K562 (cell line): ENCODE measurements around the gene TSPYL4. TPM values are rescaled to one million over a fixed set of nuclear protein-coding genes. Genes with fewer than 3 reads are reported as not detected.
A peak's percentile ranks its signal among the peaks of the same experiment; 100 is the strongest.

ENCODE experiments used
- ATAC-seq: fragments of 200-7000 bp; cut with Tn5 transposase; 3 replicates; pipeline ENCODE4 v1.9.1; 2020; ENCODE audit warnings: moderate library complexity
- BruUV-seq: library from RNA; stranded (reverse); fragments of 400-500 nt; replicated peaks from 2 replicates; lab custom pipeline; 2021; lab: Mats Ljungman, UMichigan
- CTCF ChIA-PET: fragments of 300-600 bp; formaldehyde crosslinking; extraction: SDS; loops from one replicate; lab custom pipeline; 2021; ENCODE audit warnings: low intra/inter-chr PET ratio; lab: Yijun Ruan, JAX
- POLR2A ChIA-PET: fragments of 300-600, 350-650 bp; sonication (Branson Sonifier 250); formaldehyde crosslinking; extraction: SDS; loops from one replicate; lab custom pipeline; 2021; ENCODE audit warnings: antibody characterized with exemption, inconsistent platforms; lab: Yijun Ruan, JAX
- DNase-seq, 4 experiments: peaks; one replicate each; pipeline versions ENCODE4 v3.0.0 to v3.0.0-alpha.2; 2011 to 2018; ENCODE audit warnings: low spot score in 3 of 4, mixed read lengths in 3 of 4; ENCODE audit errors: extremely low read depth in 1 of 4
- FAIRE-seq: peaks from 2 replicates; lab custom pipeline; 2011; peaks lifted over from hg19 to GRCh38; lab: Jason Lieb, UNC
- H2AFZ ChIP-seq: 2 replicates; pipeline ENCODE4 v1.6.0; 2011; ENCODE audit warnings: low read depth, low read length, control low read depth, inconsistent platforms
- H3K27ac ChIP-seq: fragments of 200-600 bp; 3 replicates; pipeline ENCODE4 v1.8.0; 2011; ENCODE audit warnings: low read depth, mild to moderate bottlenecking, control low read depth, inconsistent platforms, low read length, moderate library complexity, mixed read lengths; ENCODE audit errors: extremely low read depth
- H3K27me3 ChIP-seq, 2 experiments: fragments of 300-600 bp in 1 of 2; 2 replicates in 1 of 2; 3 replicates in 1 of 2; pipeline versions ENCODE4 v1.6.0 to v1.8.0; 2011; ENCODE audit warnings: inconsistent platforms in 2 of 2, low read length in 2 of 2, mild to moderate bottlenecking in 1 of 2, mixed read lengths in 1 of 2, moderate library complexity in 1 of 2; ENCODE audit not compliant: control insufficient read depth in 2 of 2, insufficient read depth in 2 of 2
- H3K36me3 ChIP-seq: fragments of 300-600 bp; 3 replicates; pipeline ENCODE4 v1.8.0; 2011; ENCODE audit warnings: mild to moderate bottlenecking, low read length, inconsistent platforms; ENCODE audit not compliant: control insufficient read depth, insufficient read depth
- H3K4me1 ChIP-seq, 2 experiments: fragments of 200-600 bp in 1 of 2; replicated peaks in 1 of 2; 2 replicates in 1 of 2; 3 replicates in 1 of 2; pipeline versions ENCODE4 v1.5.1 to v1.8.0; 2011; ENCODE audit warnings: inconsistent platforms in 2 of 2, low read length in 2 of 2, mild to moderate bottlenecking in 1 of 2, mixed read lengths in 1 of 2, moderate library complexity in 1 of 2; ENCODE audit not compliant: control insufficient read depth in 2 of 2, insufficient read depth in 2 of 2
- H3K4me2 ChIP-seq: 2 replicates; pipeline ENCODE4 v1.6.1; 2011; ENCODE audit warnings: low read length, control low read depth, inconsistent platforms, mixed read lengths; ENCODE audit not compliant: insufficient read depth
- H3K4me3 ChIP-seq: fragments of 200-600 bp; sonication (generic), shearing (Covaris generic); 2 replicates; pipeline ENCODE4 v1.5.1; 2016; ENCODE audit warnings: control low read depth, inconsistent platforms
- H3K79me2 ChIP-seq: fragments of 200-600 bp; 3 replicates; pipeline ENCODE4 v1.8.0; 2011; ENCODE audit warnings: low read length, inconsistent platforms; ENCODE audit not compliant: control insufficient read depth, insufficient read depth
- H3K9ac ChIP-seq, 2 experiments: 2 replicates each; pipeline versions ENCODE4 v1.6.0 to v1.6.1; 2011; ENCODE audit warnings: low read depth in 2 of 2, low read length in 2 of 2, control low read depth in 1 of 2, inconsistent platforms in 1 of 2, mild to moderate bottlenecking in 1 of 2, mixed read lengths in 1 of 2; ENCODE audit not compliant: insufficient read depth in 1 of 2
- H3K9me1 ChIP-seq: one replicate; pipeline ENCODE4 v1.6.0; 2011; ENCODE audit warnings: inconsistent platforms, mild to moderate bottlenecking, low read length, moderate library complexity; ENCODE audit not compliant: control insufficient read depth, insufficient read depth
- H3K9me3 ChIP-seq: replicated peaks from 2 replicates; pipeline ENCODE4 v1.5.1; 2011; ENCODE audit warnings: low read depth, low read length, inconsistent platforms; ENCODE audit not compliant: control insufficient read depth, insufficient read depth
- H4K20me1 ChIP-seq: replicated peaks from 2 replicates; pipeline ENCODE4 v1.6.1; 2011; ENCODE audit warnings: low read length, inconsistent platforms, mixed read lengths; ENCODE audit not compliant: control insufficient read depth, insufficient read depth
- CCNT2 ChIP-seq: IDR thresholded peaks from 2 replicates; pipeline ENCODE4 v1.6.1; 2011; ENCODE audit warnings: borderline replicate concordance, low read depth, mild to moderate bottlenecking, moderate library complexity, mixed read lengths, low read length; ENCODE audit not compliant: insufficient read length; ENCODE audit errors: extremely low read depth
- KHSRP ChIP-seq: fragments of 450-650 bp; IDR thresholded peaks from 2 replicates; pipeline ENCODE4 v1.6.1; 2017
- RHOXF2B ChIP-seq: fragments of 250-450 bp; sonication (Bioruptor Pico); conservative IDR thresholded peaks from 2 replicates; pipeline ENCODE4 v1.5.1; 2021
- TRIM24 ChIP-seq, 2 experiments: fragments of 450-650 bp; IDR thresholded peaks; 2 replicates each; pipeline ENCODE4 v1.6.1; 2016
- WGBS: fragments of 100-300 bp; shearing (Covaris generic); methylation state at CpG from one replicate; pipeline ENCODE4 v1.1.6; 2016; ENCODE audit warnings: low coverage, mixed read lengths; ENCODE audit not compliant: insufficient coverage; ENCODE audit errors: missing lambda C conversion rate; 5-methylcytosine and 5-hydroxymethylcytosine counted together
- in situ Hi-C: fragments of 300-500 bp; cut with MboI; formaldehyde crosslinking; loops from 4 replicates; pipeline ENCODE4 v1.15.0; 2018; ENCODE audit warnings: inconsistent platforms, mixed read lengths
- intact Hi-C: fragments of 100-400 bp; cut with micrococcal nuclease; formaldehyde crosslinking; loops from 2 replicates; pipeline ENCODE4 v1.14.2; 2022
- polyA plus RNA-seq, 8 experiments: library from polyadenylated mRNA; depleted of rRNA in 4 of 8; stranded (reverse) in 5 of 8; unstranded in 3 of 8; fragments of >200 nt; fragmentation: Nextera tagmentation in 2 of 8; fragmentation: Illumina TruSeq in 1 of 8; extraction: Ambion mirVana in 2 of 8; extraction: Trizol in 1 of 8; gene quantifications; 2 replicates each; pipeline versions ENCODE4 v1.2.1 to v1.2.3, GENCODE V29; 2011 to 2014; ENCODE audit warnings: inconsistent platforms in 1 of 8, missing spikeins in 1 of 8
- total RNA-seq, 7 experiments: library from RNA; depleted of rRNA in 6 of 7; stranded (reverse); fragments of >200 nt in 6 of 7; fragmentation: Illumina TruSeq in 2 of 7; extraction: Trizol in 2 of 7; gene quantifications; 2 replicates each; pipeline versions ENCODE4 v1.2.1 to v1.2.3, GENCODE V29; 2011 to 2021; ENCODE audit warnings: low replicate concordance in 1 of 7
- TF ChIP-seq, protein P1 (sequence below): fragments of 450-650 bp; formaldehyde crosslinking; IDR thresholded peaks from 2 replicates; pipeline ENCODE4 v1.4.0; 2020; ENCODE audit warnings: mild to moderate bottlenecking, moderate library complexity
- TF ChIP-seq, protein P2 (sequence below): IDR thresholded peaks from 2 replicates; pipeline ENCODE4 v1.6.1; 2012; ENCODE audit warnings: low read depth, low read length, improper control_type of control experiment, borderline replicate concordance
- TF ChIP-seq, protein P3 (sequence below), 2 experiments: fragments of 450-650 bp; formaldehyde crosslinking in 1 of 2; IDR thresholded peaks; 2 replicates each; pipeline versions ENCODE4 v1.4.0 to v1.6.1; 2014 to 2020; ENCODE audit warnings: mild to moderate bottlenecking in 2 of 2, borderline replicate concordance in 1 of 2, low read depth in 1 of 2

TSPYL4 gene
- total and polyA plus RNA-seq, 9 of the 15 experiments (the other 6 are each of a cell fraction or from before 2014, with no cell fraction given): 0.69 to 18.0 (median 9.1) TPM

DNA sequence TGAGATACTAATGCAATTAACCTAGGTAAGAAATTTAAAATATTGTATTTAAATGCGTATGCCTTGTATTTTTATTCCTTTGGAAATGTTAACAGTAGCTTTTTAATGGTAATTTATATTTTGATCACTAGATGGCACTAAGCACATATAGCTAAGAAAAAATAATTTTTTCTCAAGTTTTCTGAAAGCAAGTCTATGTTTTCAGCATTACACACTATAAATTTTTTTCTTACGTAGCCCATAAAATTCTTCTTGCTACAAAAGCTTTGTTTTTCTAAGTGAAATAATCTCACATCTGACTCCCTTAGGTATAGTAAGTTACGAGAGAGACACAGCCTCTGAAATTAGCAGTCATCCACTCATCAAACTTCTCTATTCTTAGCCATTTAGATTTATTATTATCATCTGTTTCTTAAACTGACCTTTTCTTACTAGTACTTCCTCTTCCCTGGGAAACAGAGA is 35.7 kb downstream of the TSPYL4 start (continued):
- TF ChIP-seq, protein P1, sequence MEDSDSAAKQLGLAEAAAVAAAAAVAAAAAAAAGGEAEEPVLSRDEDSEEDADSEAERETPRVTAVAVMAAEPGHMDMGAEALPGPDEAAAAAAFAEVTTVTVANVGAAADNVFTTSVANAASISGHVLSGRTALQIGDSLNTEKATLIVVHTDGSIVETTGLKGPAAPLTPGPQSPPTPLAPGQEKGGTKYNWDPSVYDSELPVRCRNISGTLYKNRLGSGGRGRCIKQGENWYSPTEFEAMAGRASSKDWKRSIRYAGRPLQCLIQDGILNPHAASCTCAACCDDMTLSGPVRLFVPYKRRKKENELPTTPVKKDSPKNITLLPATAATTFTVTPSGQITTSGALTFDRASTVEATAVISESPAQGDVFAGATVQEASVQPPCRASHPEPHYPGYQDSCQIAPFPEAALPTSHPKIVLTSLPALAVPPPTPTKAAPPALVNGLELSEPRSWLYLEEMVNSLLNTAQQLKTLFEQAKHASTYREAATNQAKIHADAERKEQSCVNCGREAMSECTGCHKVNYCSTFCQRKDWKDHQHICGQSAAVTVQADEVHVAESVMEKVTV: peak; percentile 44; the same call in 1 of the 2 replicates
- TF ChIP-seq CCNT2 (no peak), KHSRP (no peak), RHOXF2B (CRISPR knock-in tag) (no peak)
- TF ChIP-seq, protein P2, sequence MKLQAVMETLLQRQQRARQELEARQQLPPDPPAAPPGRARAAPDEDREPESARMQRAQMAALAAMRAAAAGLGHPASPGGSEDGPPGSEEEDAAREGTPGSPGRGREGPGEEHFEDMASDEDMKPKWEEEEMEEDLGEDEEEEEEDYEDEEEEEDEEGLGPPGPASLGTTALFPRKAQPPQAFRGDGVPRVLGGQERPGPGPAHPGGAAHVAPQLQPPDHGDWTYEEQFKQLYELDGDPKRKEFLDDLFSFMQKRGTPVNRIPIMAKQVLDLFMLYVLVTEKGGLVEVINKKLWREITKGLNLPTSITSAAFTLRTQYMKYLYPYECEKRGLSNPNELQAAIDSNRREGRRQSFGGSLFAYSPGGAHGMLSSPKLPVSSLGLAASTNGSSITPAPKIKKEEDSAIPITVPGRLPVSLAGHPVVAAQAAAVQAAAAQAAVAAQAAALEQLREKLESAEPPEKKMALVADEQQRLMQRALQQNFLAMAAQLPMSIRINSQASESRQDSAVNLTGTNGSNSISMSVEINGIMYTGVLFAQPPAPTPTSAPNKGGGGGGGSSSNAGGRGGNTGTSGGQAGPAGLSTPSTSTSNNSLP: peak; percentile 66; the same call in 1 of the 2 replicates

DNA sequence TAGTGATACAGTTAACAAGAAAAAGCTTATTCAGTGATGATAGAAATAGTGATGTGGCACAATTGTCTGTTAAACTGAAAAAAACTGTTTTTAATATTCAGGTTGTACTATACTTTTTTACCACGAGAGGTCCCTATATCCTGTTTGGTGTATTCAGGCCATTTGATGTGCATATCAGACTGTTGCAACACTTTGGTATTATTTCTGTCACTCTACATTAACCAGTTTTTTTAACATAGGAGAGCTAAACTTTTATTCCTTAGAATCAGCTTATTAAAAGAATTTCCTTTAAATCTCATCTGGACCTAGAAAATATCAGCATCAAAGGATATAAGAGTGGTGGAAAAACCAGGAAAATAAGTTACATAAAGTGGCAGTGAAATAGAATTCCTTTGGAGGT is 36.8 kb downstream of the TSPYL4 start:
- peak; percentile 21 to 51 (median 27) for DNase-seq
- FAIRE-seq: peak; percentile 71
- Histone ChIP-seq H3K9me3 (no peaks in the 10 kb centered on the region), H3K4me3 (no peak overlapping the region), H3K79me2 (no peaks in the 10 kb centered on the region), H2AFZ (peak overlapping the region; percentile 10; the same call in 1 of the 2 replicates), H3K9ac (no peak overlapping the region), H3K4me1 (peaks cover 0 to 3% of the 10 kb centered on the region in 2 experiments; a peak in 2 of 5 replicates), H4K20me1 (no peaks in the 10 kb centered on the region), H3K27me3 (no peaks in the 10 kb centered on the region), H3K4me2 (no peak overlapping the region), H3K27ac (no peak overlapping the region), H3K36me3 (no peaks in the 10 kb centered on the region), H3K9me1 (no peaks in the 10 kb centered on the region)
- CTCF ChIA-PET: interaction anchor here (0.6 to 2.1 kb wide), 3 partner anchors 51 to 344 kb away, joined by 3 to 7 read pairs (median 3); no protein-coding TSS in a partner anchor
- POLR2A ChIA-PET: no interaction called here
- BruUV-seq: no TSS peak
- ATAC-seq: peak; percentile 81
- in situ Hi-C loops: no loop called here
- 0% methylated on average over 1 of the region's 1 CpG for WGBS
- intact Hi-C loops: loop anchor here (2.0 to 5.0 kb wide), 4 partner anchors 75 to 630 kb away; no protein-coding TSS in a partner anchor
- TF ChIP-seq TRIM24 (IDR thresholded peaks at IDR 0.05): 0 out of 4 replicates have a peak, but pooled peaks of 1 of the 2 experiments have one; percentile 30
- TF ChIP-seq, protein P3, sequence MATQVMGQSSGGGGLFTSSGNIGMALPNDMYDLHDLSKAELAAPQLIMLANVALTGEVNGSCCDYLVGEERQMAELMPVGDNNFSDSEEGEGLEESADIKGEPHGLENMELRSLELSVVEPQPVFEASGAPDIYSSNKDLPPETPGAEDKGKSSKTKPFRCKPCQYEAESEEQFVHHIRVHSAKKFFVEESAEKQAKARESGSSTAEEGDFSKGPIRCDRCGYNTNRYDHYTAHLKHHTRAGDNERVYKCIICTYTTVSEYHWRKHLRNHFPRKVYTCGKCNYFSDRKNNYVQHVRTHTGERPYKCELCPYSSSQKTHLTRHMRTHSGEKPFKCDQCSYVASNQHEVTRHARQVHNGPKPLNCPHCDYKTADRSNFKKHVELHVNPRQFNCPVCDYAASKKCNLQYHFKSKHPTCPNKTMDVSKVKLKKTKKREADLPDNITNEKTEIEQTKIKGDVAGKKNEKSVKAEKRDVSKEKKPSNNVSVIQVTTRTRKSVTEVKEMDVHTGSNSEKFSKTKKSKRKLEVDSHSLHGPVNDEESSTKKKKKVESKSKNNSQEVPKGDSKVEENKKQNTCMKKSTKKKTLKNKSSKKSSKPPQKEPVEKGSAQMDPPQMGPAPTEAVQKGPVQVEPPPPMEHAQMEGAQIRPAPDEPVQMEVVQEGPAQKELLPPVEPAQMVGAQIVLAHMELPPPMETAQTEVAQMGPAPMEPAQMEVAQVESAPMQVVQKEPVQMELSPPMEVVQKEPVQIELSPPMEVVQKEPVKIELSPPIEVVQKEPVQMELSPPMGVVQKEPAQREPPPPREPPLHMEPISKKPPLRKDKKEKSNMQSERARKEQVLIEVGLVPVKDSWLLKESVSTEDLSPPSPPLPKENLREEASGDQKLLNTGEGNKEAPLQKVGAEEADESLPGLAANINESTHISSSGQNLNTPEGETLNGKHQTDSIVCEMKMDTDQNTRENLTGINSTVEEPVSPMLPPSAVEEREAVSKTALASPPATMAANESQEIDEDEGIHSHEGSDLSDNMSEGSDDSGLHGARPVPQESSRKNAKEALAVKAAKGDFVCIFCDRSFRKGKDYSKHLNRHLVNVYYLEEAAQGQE (IDR thresholded peaks at IDR 0.05; ENCODE audit: borderline replicate concordance): peak; percentile 17; the same call in 1 of the 2 replicates
- TF ChIP-seq, protein P3 (CRISPR knock-in tag; IDR thresholded peaks at IDR 0.05; ENCODE audit: low read depth): no peak
